GOT3 (cell line): ENCODE data around the gene ODC1.

Experiments used
- DNase-seq: peaks from one replicate; lab custom pipeline; 2025; ENCODE audit warnings: mixed read lengths; lab: John Stamatoyannopoulos, UW

ODC1 gene

GRCh38 chr2:10414591-10414990 is 33.5 kb downstream of the ODC1 start:
- no peak for DNase-seq

GRCh38 chr2:10413991-10414451 is 34.1 kb downstream of the ODC1 start:
- no peak for DNase-seq

- DNase-seq: no peak
Observed at GRCh38 chr2:10413503-10413902, 34.6 kb downstream of the ODC1 start.

GRCh38 chr2:10412380-10412779 is 35.7 kb downstream of the ODC1 start:
- no peak for DNase-seq

GRCh38 chr2:10411557-10411956 is 36.6 kb downstream of the ODC1 start:
- DNase-seq: no peak

- DNase-seq: no peak
Observed at GRCh38 chr2:10410823-10411437, 37.2 kb downstream of the ODC1 start.

- no peak for DNase-seq
Observed at GRCh38 chr2:10410001-10410822, 37.9 kb downstream of the ODC1 start.

GRCh38 chr2:10408649-10409579 is 39.2 kb downstream of the ODC1 start:
- no peak for DNase-seq

- peak; percentile 26 for DNase-seq
Observed at GRCh38 chr2:10407841-10408648, 40.1 kb downstream of the ODC1 start.

GRCh38 chr2:10407432-10407831 is 40.7 kb downstream of the ODC1 start:
- no peak for DNase-seq

GRCh38 chr2:10406491-10407188 is 41.5 kb downstream of the ODC1 start:
- DNase-seq: no peak

- no peak for DNase-seq
Observed at GRCh38 chr2:10406016-10406415, 42.1 kb downstream of the ODC1 start.

- DNase-seq: peak; percentile 67
Observed at GRCh38 chr2:10405448-10405847, 42.7 kb downstream of the ODC1 start.

- DNase-seq: no peak
Observed at GRCh38 chr2:10404324-10405143, 43.6 kb downstream of the ODC1 start.

- DNase-seq: no peak
Observed at GRCh38 chr2:10402653-10403215, 45.4 kb downstream of the ODC1 start.

GRCh38 chr2:10402062-10402585 is 46.0 kb downstream of the ODC1 start:
- DNase-seq: no peak

GRCh38 chr2:10400978-10401951 is 46.9 kb downstream of the ODC1 start:
- no peak for DNase-seq

- no peak for DNase-seq
Observed at GRCh38 chr2:10400568-10400977, 47.6 kb downstream of the ODC1 start.
